Activated B cell treated with CpG ODN at 0.5 μM for 24 hours (primary cell): ENCODE results near the gene DGKA. TPM values are rescaled to one million over a fixed set of nuclear protein-coding genes. Genes with fewer than 3 reads are reported as not detected.

Experiments
- total RNA-seq: library from RNA; stranded (reverse); gene quantifications from 2 replicates; pipeline ENCODE4 v1.2.3, GENCODE V29; 2022

DGKA gene
- total RNA-seq, 1 donor from 2014 or later = 95.9 TPM

Other genes starting within 250 kb of the DGKA start
- gene ITGA7, start 223.3 kb upstream of the DGKA start, total RNA-seq = 1.4 and 2.1 TPM in 2 replicates
- gene BLOC1S1, start 215.1 kb upstream of the DGKA start, total RNA-seq = 91.0 and 104 TPM in 2 replicates
- gene RDH5, start 210.8 kb upstream of the DGKA start, total RNA-seq = 10.3 and 16.5 TPM in 2 replicates
- 104 and 111 TPM in 2 replicates for gene CD63, start 202.2 kb upstream of the DGKA start, total RNA-seq
- gene GDF11, start 188.0 kb upstream of the DGKA start, total RNA-seq = 5.2 and 6.4 TPM in 2 replicates
- gene SARNP, start 113.4 kb upstream of the DGKA start, total RNA-seq = 53.6 and 58.7 TPM in 2 replicates
- gene ORMDL2, start 113.1 kb upstream of the DGKA start, total RNA-seq = 68.0 and 70.9 TPM in 2 replicates
- gene DNAJC14, start 101.6 kb upstream of the DGKA start, total RNA-seq = 34.2 and 37.4 TPM in 2 replicates
- gene MMP19, start 88.2 kb upstream of the DGKA start, total RNA-seq = 0.31 TPM in 1 of 2 replicates, not detected in the other
- gene PYM1, start 3.3 kb upstream of the DGKA start, total RNA-seq = 39.6 and 41.7 TPM in 2 replicates
- 0.27 TPM in 1 of 2 replicates, not detected in the other for gene PMEL, start 34.9 kb downstream of the DGKA start, total RNA-seq
- gene CDK2, start 35.7 kb downstream of the DGKA start, total RNA-seq = 25.7 and 29.0 TPM in 2 replicates
- gene RAB5B, start 42.9 kb downstream of the DGKA start, total RNA-seq = 82.1 and 83.8 TPM in 2 replicates
- 5.4 and 5.6 TPM in 2 replicates for gene SUOX, start 66.1 kb downstream of the DGKA start, total RNA-seq
- 4.1 and 6.4 TPM in 2 replicates for gene IKZF4, start 89.9 kb downstream of the DGKA start, total RNA-seq
- 23.9 and 28.1 TPM in 2 replicates for gene RPS26, start 110.8 kb downstream of the DGKA start, total RNA-seq
- not detected in 2 replicates for gene ERBB3, start 149.0 kb downstream of the DGKA start, total RNA-seq
- 137 and 155 TPM in 2 replicates for gene PA2G4, start 173.4 kb downstream of the DGKA start, total RNA-seq
- gene RPL41, start 185.5 kb downstream of the DGKA start, total RNA-seq = 5,829 and 6,631 TPM in 2 replicates
- 15.4 and 17.1 TPM in 2 replicates for gene ZC3H10, start 187.1 kb downstream of the DGKA start, total RNA-seq
- gene ESYT1, start 197.1 kb downstream of the DGKA start, total RNA-seq = 120 and 137 TPM in 2 replicates
- gene MYL6B, start 221.4 kb downstream of the DGKA start, total RNA-seq = 25.2 and 36.2 TPM in 2 replicates
- gene MYL6, start 227.2 kb downstream of the DGKA start, total RNA-seq = 921 and 1,059 TPM in 2 replicates